Measurements from ENCODE around the gene NFIX.

NFIX gene

GRCh38 chr19:13078897-13079541 lies 83.7 kb downstream of the NFIX start:
- DNase-seq = peak; percentile 51

- DNase-seq = peak; percentile 83
Measured at GRCh38 chr19:13079542-13079986, 84.3 kb downstream of the NFIX start.

DNA sequence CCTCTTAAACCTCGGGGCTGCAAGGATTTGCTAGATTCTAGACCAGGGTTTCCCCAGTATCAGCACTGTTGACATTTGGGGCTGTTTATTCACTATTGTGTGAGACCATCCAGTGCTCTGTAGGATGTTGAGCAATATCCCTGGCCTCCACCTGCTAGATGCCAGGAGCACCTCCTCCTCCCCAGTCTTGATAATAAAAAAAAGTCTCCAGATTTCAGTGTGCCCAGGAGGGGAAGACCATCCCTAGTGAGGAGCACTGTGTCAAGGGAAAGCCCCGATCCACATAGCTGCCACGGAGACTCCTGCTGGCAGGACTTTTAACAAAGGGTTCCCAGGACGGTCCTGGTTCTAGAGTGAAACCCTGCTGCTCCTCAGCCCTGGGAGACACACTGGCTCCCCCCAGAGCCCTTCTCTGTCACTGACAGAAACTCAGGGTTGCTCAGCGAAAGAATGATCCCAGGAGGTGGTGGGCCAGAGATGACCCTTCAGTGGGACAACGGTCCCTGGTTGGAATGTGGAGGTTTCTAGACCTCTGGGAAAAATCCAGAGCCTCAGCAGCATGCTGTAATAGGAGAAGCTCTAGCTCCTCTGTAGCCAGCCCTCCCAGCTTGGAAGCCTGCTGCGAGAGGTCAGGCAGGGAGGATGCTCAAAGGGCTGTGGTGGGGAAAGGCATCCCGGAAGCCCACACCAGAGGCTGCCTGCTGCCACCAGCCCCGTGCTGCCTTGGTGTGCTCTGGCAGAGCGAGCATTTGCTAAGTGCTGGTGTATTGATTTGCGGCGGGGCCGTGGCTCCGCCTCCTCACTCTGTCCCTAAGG lies 87.1 kb downstream of the NFIX start:
- DNase-seq = peak; percentile 15

DNA sequence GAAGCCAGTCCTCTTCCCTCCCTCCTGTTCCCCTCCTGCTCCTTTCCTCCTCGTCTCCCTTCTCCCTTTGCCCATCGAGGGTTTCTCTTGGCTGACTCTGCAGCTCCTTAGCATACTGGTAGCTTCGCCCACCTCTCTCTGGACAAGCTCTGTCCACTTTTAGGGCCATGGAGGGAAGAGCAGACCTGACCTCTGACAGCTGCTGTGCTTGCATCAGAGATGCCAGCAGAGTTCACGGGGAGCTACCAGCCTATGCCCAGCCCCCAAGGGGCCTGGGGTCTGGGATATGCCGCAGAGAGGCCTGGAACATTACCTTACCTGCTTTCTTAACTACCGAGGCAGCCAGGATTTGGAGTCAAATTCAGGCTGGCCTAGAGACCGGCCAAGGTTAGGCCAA lies 87.7 kb downstream of the NFIX start:
- no peak for DNase-seq

DNA sequence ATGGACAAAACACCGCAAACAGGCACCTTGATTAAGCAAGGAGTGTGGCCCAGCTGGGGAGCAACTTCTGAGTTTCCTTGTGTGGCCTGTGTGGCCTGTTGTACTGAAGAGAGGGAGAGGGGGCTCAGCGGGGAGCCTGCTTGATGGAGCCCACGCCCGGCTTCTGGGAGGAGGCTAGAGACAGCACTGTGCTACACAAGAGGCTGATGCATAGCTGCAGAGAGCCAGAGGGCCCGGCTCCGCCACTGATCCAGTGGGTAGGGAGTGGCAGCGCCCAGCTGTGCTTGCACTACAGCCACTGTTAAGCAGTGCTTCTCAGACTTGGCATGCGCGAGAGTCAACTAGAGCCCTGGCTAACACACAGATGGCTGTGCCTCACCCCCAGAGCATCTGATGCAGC lies 88.4 kb downstream of the NFIX start:
- peak; percentile 30 for DNase-seq

DNA sequence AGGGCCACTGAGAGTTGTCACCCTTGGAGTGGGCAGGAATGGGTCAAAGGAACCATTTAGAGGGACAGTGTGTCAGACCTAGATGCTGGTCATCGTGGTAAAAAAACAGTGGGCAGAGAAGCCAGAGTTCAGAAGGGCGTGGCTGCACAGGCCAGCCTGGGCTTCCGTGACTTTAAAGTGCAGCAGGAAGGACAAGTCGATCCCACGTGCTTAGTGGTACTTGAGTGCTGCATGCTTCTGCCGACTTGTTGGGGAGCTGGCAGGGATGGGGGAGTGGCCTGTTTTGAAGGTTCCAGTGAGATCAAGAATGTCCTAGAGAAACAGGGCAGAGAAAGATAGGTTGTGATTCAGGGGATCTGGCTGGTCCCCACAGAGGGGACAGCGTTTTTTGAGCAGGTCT lies 90.4 kb downstream of the NFIX start:
- DNase-seq = no peak

- no peak for DNase-seq
Measured at GRCh38 chr19:13086341-13086740, 91.1 kb downstream of the NFIX start.

- DNase-seq = no peak
Measured at GRCh38 chr19:13087295-13087694, 92.0 kb downstream of the NFIX start.

- DNase-seq = no peak
Measured at GRCh38 chr19:13087795-13088537, 92.7 kb downstream of the NFIX start.

DNA sequence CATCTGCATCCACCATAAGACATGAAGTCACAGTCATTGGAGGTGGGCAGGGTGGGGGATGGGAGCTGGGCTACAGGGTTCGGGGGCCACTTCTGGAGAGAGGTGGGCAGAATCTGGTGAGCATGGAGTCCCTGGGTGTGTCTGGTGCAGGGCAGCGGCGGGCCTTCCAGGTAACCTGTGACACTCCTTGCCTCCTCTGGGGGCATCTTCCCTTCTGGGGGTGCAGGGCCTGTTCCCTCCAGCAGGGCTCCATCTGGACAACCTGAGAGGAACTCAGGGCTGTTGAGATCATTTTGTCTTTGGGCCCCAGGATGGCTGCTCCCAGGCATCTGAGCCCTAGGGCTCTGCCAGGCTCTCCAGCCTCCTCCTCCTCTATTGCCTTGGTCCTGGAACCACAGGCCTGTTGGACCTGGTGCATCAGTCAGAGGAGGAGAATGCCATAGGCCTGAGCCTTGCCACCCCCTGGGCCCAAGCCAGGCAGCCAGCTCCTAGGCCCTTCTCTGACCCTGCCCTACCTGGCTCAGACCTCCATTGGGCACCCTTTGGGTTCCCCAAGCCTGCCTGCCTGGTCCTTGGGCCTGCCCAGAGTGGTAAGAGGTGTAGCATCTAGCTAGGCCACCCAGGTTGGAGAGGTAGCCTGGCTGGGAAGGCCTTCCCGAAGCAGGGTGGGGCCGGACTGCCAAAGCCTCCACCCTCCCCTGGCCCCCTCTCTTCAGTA lies 94.0 kb downstream of the NFIX start:
- no peak for DNase-seq

DNA sequence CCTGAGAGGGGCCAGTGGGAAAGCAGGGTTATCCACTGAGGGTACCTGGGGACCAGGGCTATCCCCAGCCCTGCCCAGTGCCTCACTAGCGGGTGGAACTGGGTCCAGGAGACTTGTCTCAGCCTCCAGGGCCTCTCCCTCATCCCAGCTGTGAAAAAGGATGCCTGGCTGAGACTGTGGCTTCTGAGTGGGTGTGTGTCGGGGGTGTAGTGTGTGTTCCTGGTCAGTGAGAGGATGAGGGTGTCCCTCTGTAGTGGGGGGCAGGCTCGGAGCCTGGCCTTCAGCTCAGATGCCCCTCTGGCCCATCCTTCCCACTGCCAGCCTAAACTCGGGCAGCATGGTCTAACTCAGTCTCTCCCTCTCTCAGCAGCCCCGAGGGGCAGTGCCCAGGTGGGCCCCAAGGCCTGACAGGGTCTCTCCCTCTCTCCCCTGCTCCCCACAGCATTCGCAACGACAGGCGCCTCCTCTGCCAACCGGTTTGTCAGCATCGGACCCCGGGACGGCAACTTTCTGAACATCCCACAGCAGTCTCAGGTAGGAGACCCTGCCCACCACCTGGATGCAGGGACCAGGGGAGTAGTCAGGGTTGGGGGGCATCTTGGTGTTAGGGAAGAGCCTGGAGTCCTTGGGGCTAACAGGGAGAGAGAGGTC lies 94.7 kb downstream of the NFIX start:
- no peak for DNase-seq

- DNase-seq = peak; percentile 22
Measured at GRCh38 chr19:13090511-13091231, 95.4 kb downstream of the NFIX start.

GRCh38 chr19:13091400-13092157 lies 96.3 kb downstream of the NFIX start:
- peak; percentile 37 for DNase-seq

GRCh38 chr19:13092158-13092543 lies 96.9 kb downstream of the NFIX start:
- DNase-seq = no peak

DNA sequence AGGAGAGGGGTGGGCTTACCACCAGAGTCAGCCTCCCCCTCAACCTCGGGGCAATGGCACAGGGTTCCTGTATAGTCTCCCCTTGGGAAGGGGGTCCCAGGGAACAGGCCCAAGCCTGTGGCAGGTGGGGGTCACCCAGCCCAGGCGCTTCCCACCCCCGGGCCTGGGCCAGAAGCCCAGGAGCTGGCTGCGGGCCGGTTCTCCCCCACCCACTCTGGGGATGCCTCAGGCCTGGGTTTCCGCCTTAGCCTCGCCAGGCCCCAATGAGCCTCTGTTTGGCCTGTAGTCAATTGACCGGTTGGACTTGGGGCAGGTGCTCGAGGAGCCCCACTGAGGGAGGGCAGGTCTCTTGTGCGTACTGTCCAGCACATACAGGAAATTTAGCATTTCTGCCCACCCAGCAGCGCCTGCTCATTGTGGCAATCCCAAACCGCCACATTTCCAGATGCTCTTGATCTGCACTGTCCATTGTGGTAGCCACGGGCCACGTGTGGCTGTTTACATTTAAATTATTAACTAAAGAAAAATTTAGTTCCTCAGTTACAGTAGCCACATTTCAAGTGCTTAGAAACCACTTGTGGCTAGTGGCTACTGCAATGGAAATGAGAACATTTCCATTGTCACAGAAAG lies 97.4 kb downstream of the NFIX start:
- DNase-seq = no peak

GRCh38 chr19:13093407-13094105 lies 98.3 kb downstream of the NFIX start:
- peak; percentile 75 for DNase-seq

- DNase-seq = peak; percentile 69
Measured at GRCh38 chr19:13094106-13094504, 98.8 kb downstream of the NFIX start.

DNA sequence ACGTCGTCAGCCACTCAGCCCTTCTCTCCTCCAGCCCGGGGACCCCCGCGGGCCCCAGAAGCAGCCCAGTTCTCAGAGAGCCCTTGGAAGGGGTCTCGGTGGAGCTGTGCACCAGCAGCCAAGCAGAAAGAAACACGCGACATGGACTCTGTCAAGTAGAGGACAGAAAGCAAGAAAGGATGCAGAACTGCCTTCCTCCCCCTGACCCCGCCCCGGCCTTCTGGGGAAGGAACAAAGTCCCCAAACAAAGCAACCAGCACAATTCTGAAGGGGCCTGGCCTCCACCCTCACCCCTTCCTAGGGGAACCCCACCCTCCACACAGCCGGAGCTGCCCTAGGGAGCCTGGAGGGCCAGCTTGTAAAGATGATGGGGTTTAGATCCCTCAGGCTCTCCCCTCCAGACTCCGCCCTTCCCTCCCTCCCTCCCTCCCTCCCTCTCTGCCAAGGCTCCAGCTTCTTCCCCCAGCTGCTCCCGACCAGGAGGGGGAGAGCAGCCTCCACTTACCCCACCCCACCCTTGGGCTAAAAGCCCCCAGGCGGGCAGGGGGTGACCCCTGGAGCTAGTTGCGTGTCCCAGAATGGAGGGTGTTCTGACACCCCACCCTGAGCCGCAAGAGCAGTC lies 99.6 kb downstream of the NFIX start:
- no peak for DNase-seq

- DNase-seq = no peak
Measured at GRCh38 chr19:13095393-13095784, 100.1 kb downstream of the NFIX start.
